Keratinocyte (primary cell): ENCODE results near the gene TMTC2.

Source experiments
- EZH2 ChIP-seq: IDR thresholded peaks from one replicate; pipeline ENCODE4 v1.6.1; 2012; ENCODE audit warnings: inconsistent platforms, mild to moderate bottlenecking, low read length, moderate library complexity
- TF ChIP-seq, protein P1 (sequence below), 3 experiments: IDR thresholded peaks in 1 of 3; conservative IDR thresholded peaks in 1 of 3; optimal IDR thresholded peaks in 1 of 3; 2 replicates in 2 of 3; 3 replicates in 1 of 3; pipeline versions ENCODE3 to v1.5.1; 2011; ENCODE audit warnings: low read length in 3 of 3, mild to moderate bottlenecking in 3 of 3, moderate library complexity in 2 of 3, control low read depth in 1 of 3, inconsistent platforms in 1 of 3; ENCODE audit not compliant: insufficient read depth in 2 of 3; ENCODE audit errors: extremely low read depth in 1 of 3

GRCh38 chr12:82996168-82996812, 309.6 kb downstream of the TMTC2 start:
- TF ChIP-seq, protein P1, sequence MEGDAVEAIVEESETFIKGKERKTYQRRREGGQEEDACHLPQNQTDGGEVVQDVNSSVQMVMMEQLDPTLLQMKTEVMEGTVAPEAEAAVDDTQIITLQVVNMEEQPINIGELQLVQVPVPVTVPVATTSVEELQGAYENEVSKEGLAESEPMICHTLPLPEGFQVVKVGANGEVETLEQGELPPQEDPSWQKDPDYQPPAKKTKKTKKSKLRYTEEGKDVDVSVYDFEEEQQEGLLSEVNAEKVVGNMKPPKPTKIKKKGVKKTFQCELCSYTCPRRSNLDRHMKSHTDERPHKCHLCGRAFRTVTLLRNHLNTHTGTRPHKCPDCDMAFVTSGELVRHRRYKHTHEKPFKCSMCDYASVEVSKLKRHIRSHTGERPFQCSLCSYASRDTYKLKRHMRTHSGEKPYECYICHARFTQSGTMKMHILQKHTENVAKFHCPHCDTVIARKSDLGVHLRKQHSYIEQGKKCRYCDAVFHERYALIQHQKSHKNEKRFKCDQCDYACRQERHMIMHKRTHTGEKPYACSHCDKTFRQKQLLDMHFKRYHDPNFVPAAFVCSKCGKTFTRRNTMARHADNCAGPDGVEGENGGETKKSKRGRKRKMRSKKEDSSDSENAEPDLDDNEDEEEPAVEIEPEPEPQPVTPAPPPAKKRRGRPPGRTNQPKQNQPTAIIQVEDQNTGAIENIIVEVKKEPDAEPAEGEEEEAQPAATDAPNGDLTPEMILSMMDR (optimal IDR thresholded peaks at IDR 0.05 in 1 of 3, IDR thresholded peaks at IDR 0.05 in 1 of 3, conservative IDR thresholded peaks at IDR 0.05 in 1 of 3; ENCODE audit: extremely low read depth in 1 of 3, insufficient read depth in 2 of 3, low read length in 3 of 3) = no peak
- no peak for TF ChIP-seq EZH2
